HuH-7 (cell line): ENCODE results near the gene CYBA.

Experiments
- DNase-seq: peaks from one replicate; pipeline ENCODE4 v3.0.0; 2011; ENCODE audit warnings: low spot score

CYBA gene

DNA sequence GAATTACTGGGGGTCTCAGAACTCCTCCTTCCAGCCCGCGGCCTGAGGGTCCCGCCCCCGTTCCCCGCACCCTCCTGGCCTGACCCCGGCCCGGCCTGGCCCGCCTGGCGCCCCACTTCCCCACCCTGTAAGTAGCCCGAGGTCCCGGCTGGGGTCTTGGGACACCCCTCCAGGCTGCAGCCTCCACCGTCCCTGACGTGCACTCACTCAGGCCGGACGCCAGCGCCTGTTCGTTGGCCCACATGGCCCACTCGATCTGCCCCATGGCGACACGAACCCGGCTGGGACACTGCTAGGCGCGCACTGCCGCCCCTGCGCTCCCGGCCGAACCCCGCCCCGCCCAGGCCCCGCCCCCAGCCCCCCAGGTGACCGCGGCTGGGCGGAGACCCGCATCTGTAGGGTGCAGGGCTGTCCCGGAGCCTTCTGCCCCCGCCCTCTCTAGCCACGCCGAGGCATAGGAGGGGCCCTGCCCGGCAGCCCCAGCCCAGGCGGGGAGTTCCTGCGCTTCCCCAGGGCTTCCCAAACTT, at the start of gene CYBA:
Gene CYBA (minus strand): TSS at position 305 of the 527 bp plus-strand sequence. CDS start 40 bp downstream, at position 265.
- DNase-seq = peak; percentile 98

GRCh38 chr16:88700322-88700635, 49.4 kb upstream of the CYBA start:
- no peak for DNase-seq

- DNase-seq = no peak
Measured at GRCh38 chr16:88699180-88699579, 48.3 kb upstream of the CYBA start.

DNA sequence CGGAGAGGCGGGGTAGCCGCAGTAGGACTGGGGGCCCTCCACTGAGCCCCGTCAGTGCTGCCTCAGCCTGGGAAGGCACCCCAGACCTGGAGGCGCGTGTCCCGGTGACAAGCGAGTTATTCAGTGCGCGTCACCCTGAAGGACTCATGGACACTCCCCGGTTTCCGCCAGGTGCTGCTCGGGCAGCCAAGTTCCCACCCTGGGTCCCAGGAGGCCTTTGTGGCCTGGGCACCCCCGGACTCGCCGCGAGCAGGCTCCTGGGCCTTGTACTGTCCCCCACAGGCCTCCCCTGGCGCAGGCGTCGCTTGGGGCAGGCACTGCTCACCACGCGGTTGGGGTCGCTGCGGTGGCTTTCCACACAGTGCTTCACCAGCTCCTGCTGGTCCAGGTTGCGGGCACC, 47.8 kb upstream of the CYBA start:
- no peak for DNase-seq

DNA sequence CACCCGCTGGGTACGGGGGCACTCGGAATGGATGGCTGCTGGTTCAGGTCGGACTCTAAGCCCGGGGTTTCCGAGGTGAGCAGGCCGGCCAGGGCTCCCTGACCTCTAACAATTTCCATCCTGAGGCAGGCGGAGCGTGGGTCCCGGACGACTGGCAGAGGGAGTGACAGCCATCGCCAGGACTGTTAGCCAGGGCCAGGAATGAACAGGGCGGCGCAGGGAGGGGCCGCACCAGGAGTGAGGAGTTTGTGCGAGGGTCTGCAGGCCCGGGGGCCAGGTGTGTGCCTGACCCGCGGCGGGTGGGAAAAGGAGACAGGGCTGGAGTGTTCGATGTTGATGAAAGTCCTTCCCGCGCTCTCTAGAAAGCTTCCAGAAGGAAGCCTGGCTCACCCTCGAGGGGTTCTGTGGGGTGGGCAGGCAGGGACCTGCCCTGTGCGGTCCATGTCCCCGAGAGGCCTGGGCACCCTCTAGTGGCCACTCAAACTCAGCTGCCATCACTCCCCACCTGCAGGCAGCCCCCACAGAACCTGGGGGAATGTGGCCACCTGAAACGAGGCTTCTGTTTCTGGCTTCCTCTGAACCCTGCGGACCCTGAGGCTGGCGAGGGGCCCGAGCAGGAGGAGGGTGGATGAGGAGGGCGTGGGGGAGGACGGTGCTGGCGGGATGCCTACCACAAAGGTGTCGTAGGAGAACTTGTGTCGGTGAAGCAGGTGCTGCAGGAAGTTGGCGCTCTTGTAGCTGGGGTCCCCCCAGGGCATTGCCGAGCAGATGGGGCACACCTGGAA, 47.2 kb upstream of the CYBA start:
- DNase-seq = peak; percentile 76

- DNase-seq = no peak
Measured at GRCh38 chr16:88697116-88697830, 46.4 kb upstream of the CYBA start.

DNA sequence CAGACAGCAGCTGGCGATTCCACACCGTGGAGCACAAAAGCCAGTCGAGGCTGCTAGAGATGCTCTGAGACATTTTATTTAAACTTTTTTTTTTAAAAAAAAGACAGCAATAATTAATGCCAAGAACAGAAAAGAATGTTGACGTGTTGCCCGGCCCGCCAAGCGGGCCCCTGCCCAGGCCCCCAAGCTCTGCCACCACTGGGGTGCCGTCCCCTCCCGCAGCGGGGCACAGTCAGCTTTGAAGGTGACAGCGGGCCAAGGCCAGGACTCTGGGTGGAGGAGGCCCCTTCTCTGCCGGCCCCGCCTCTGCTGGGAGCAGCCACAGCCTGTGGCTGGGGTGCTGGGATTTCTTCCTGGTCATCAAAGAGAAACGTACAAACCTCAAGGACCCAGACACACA, 45.6 kb upstream of the CYBA start:
- no peak for DNase-seq

DNA sequence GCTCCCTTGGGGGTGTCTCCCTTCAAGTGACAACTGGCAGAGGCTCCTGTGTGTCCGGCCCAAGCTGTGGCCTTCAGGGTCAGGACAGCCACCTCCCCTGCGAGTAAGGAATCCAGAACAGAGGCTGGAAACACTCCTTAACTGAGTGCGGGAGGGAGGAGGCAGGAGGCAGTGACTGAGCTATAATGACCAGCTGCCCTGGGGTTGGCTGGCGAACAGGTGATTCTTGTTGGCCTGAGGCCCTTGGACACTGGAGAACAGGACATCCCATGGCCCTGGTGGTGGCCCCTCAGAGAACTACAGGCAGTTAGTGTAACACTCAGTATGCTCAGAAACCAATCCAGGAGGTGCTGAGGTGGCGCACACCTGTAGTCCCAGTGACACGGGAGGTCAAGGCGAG, 44.9 kb upstream of the CYBA start:
- DNase-seq = no peak

GRCh38 chr16:88695218-88695617, 44.4 kb upstream of the CYBA start:
- DNase-seq = no peak

DNA sequence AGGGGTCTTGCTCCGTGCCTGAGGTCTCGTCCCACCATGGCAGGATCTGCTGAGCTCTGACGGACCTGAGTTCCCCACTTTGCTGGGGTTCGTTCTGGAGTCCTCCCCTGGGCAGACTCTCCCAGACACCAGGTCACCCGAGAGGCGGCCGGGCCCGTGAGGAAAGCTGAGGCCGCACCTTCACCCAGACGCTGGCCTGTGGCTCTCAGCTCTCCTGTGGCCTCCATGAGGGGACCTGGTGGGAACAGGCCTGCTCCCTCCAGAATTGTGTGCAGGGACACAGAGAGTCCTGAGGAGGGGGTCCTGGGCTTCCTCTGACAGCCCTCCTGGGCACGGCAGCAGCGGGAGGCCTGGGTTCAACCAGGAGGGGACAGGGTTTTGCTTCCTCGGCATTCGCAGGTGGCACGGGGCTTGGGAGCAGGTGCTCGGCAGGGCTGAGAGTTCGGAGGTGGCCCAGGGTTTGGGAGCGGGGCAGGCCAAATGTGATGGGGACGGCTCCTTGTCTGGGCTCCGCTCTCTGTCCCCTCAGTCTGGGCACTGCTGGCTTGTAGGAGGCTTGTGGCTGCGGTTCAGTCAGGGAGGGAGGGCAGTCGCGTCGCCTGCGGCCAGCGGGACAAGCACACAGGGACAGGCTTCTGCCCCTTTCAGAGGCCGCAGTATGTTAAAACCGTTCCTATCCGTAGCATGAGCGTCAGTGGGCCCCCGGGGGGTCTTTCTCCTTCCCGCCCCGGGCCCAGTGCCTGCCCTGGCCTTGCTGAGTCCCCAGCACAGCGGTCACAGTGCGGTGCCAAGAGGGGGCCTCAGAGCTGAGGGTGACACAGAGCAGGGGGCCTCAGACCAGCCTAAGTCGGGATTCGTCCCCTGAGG, 43.6 kb upstream of the CYBA start:
- no peak for DNase-seq

- DNase-seq = no peak
Measured at GRCh38 chr16:88693420-88694177, 42.7 kb upstream of the CYBA start.

DNA sequence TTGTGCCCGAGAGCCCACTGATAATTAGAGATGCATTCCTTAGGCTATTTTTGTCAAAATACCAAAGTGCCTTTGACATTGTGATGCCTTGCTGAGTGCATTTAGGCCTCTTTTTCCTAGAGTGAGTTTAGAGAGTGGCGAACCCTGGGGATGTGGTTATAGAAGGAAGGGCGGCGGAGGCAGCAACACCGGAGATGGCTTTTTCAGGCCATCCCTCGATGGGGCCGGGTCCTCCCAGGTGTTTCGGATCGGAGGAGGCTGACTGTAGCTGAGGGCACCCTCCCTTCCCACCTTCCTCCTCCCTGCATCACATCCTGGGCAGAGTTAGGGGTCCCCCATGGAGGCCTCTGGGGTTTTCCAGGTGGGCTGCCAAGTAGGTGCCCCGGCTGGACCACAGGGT, 42.0 kb upstream of the CYBA start:
- DNase-seq = no peak

DNA sequence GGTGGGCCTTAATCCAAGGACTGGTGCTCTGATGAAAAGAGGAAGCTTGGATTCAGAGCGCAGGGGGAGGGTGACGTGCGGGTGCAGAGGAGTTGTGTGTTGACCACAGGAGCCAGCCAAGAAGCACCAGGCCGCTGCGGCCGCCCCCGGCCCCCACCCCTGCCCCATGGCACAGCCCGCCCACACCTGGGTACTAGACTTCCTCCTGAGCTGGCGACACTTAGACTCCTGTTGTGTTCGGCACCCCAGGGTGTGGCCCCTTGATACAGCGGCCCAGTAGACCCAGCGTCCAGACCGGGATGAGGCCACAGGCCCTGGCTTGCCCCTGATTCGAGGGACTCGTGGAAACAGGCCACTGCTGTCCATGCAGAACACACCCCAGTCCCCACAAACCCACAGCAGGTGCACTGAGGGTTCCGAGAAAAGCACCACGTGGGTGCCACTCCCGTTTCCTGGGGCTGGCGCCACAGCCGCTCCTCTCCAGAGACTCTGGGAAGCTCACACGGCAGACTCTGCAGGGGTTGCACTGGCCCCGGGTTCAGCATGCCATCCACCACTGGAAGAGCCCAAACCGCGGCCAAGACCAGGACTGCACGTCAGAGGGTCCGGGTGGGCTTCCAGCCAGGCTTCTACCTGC, 41.2 kb upstream of the CYBA start:
- no peak for DNase-seq

DNA sequence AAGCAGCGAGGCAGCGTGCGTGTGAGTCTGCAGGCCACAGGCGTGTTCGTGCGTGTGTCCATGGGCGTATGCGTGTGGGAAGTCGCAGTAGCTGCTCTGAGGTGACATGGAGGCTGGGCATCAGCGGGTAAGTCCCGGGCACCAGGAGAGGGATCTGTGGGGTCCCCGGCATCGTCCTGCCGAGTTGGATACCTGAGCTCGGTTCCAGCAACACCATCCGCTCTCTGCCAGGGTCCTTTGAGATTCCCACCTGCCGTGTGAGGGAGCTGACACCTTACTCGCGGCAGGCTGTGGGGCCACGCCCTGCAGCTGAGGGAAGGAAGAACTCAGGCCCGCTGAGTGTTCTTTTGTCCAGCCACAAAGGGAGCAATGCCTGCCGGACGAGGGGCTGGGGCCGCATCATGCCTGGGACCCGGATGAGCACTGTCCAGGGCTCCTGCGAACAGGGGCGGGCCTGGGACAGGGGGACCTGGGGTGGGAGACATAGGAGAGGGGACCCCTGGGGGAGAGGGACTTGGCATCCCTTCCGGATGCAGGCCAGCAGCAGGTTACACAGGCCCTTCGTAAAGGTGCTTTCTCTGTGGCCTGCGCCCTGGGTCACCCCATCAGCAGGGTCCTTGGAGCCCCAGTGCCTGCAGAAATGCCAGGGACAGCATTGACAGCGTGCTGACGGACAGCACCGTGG, 40.4 kb upstream of the CYBA start:
- DNase-seq = no peak

GRCh38 chr16:88690341-88691128, 39.7 kb upstream of the CYBA start:
- no peak for DNase-seq

- DNase-seq = peak; percentile 67
Measured at GRCh38 chr16:88688013-88688778, 37.3 kb upstream of the CYBA start.

DNA sequence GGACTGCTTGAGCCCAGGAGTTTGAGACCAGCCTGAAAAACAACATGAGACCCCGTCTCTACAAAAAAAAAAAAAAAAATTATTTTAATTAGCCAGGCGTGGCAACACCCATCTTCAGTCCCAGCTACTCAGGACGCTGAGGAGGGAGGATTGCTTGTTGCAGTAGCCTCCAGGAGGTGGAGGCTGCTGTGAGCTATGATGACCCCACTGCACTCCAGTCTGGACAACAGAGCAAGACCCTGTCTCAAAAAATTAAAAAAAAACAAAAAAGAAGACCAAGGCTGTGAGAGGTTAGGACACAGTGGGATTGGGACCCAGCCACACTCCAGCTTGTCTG, 36.8 kb upstream of the CYBA start:
- DNase-seq = no peak

DNA sequence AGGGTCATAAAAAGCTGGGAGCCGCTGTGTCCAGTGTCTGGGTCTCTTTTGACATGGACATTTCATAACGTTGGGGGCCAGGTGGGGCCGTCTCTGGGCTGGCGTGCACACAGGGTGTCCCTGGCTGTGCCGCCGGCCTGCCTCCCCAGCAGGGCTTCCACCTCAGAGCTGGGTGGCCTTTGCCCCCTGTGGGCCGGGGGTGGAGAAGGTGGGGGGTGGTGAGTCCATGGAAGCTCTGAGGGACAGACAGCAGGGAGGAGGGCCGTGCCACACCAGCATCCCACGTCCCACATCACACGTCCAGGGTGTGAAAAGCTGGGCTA, 36.4 kb upstream of the CYBA start:
- DNase-seq = no peak
